Measurements from ENCODE around the gene ELN.

ELN gene

GRCh38 chr7:73984481-73985205, 43.3 kb upstream of the ELN start:
- TF ChIP-seq CTCF (IDR thresholded peaks at IDR 0.05; ENCODE audit: extremely low read depth, insufficient read depth, missing control alignments) = no peak
- in situ Hi-C loops (cut with MboI; ENCODE audit: low pct_unique_long_range_greater_than_20kb, low sequenced_read_pairs, unreplicated experiment) = no loop called here
- DNase-seq (ENCODE audit: low spot score) = no peak

DNA sequence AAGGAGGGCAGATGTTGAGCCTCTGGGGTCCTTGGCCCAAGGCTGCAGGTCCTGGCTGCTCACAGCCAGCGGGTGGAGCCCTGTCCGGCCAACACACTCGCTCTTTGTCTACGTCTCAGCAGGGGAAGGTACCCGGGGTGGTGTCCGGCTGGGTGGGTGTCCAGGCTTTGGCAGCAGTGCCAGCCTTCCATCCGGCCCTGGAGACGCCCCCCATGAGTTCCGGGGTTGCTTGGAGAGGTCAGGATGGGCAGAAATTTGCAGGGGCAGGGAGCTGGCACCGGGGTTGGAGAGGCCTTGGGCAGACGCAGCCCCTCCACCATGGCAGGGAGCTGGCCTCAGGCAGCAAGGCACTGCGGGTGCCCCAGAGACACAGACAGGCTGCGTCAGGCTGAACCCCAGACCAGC, 42.2 kb upstream of the ELN start:
- no peak for TF ChIP-seq CTCF (IDR thresholded peaks at IDR 0.05; ENCODE audit: extremely low read depth, insufficient read depth, missing control alignments)
- in situ Hi-C loops (cut with MboI; ENCODE audit: low pct_unique_long_range_greater_than_20kb, low sequenced_read_pairs, unreplicated experiment) = no loop called here
- no peak for DNase-seq (ENCODE audit: low spot score)

GRCh38 chr7:73986158-73986631, 41.8 kb upstream of the ELN start:
- no peak for DNase-seq (ENCODE audit: low spot score)
- no peak for TF ChIP-seq CTCF (IDR thresholded peaks at IDR 0.05; ENCODE audit: extremely low read depth, insufficient read depth, missing control alignments)
- in situ Hi-C loops (cut with MboI; ENCODE audit: low pct_unique_long_range_greater_than_20kb, low sequenced_read_pairs, unreplicated experiment) = no loop called here

DNA sequence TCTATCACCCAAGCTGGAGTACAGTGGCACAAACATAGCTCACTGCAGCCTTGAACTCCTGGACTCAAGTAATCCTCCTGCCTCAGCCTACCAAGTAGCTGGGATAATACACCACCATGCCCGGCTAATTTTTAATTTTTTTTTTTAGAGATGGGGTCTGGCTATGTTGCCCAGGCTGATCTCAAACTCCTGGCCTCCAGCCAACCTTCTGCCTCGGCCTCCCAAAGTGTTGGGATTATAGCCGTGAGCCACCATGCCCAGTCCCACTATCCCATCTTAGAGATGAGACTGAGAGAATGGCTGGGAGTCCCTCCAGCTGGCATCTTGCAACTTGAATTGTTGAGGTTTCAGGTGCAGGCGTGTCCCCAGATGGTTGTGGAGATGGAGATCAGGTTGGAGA, 40.7 kb upstream of the ELN start:
- in situ Hi-C loops (cut with MboI; ENCODE audit: low pct_unique_long_range_greater_than_20kb, low sequenced_read_pairs, unreplicated experiment) = no loop called here
- TF ChIP-seq CTCF (IDR thresholded peaks at IDR 0.05; ENCODE audit: extremely low read depth, insufficient read depth, missing control alignments) = no peak
- no peak for DNase-seq (ENCODE audit: low spot score)

DNA sequence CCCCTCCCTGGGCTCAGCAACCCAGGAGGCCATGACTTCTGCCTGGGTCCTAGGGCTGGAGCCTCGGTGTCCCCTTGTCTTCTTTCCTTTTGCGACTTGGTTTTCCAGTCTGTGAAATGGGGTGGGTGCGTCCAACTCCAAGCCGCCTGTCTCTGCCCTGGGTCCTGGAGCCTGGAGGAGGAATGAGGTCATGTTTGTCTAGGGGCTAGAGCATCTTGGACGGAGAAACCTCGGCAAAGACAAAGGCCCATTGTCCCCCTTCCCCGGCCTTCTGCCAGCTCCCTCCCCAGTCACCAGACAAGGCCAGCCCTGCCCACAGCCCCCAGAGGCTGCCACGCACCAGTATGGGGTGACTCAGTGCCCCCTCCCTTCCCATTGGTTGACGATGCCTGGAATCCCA, 39.8 kb upstream of the ELN start:
- no peak for TF ChIP-seq CTCF (IDR thresholded peaks at IDR 0.05; ENCODE audit: extremely low read depth, insufficient read depth, missing control alignments)
- in situ Hi-C loops (cut with MboI; ENCODE audit: low pct_unique_long_range_greater_than_20kb, low sequenced_read_pairs, unreplicated experiment) = no loop called here
- DNase-seq (ENCODE audit: low spot score) = no peak

- DNase-seq (ENCODE audit: low spot score) = no peak
- in situ Hi-C loops (cut with MboI; ENCODE audit: low pct_unique_long_range_greater_than_20kb, low sequenced_read_pairs, unreplicated experiment) = no loop called here
- TF ChIP-seq CTCF (IDR thresholded peaks at IDR 0.05; ENCODE audit: extremely low read depth, insufficient read depth, missing control alignments) = no peak
Observed at GRCh38 chr7:73991522-73992100, 36.4 kb upstream of the ELN start.

All from GM13977 (cell line).